ENCODE results near the gene MT1F.
A peak's percentile ranks its signal among the peaks of the same experiment; 100 is the strongest.

- no peak for TF ChIP-seq MYC (IDR thresholded peaks at IDR 0.05; ENCODE audit: insufficient read depth, insufficient read length, insufficient replicate concordance, low read length, severe bottlenecking)
- TF ChIP-seq EZH2 (IDR thresholded peaks at IDR 0.05; ENCODE audit: borderline replicate concordance, control insufficient read depth, low read depth, low read length) = no peak
- no peak for TF ChIP-seq CHD1 (IDR thresholded peaks at IDR 0.05; ENCODE audit: low read depth, low read length)
- no peak for TF ChIP-seq CTCF (IDR thresholded peaks at IDR 0.05 in 2 of 3, conservative IDR thresholded peaks at IDR 0.05 in 1 of 3; ENCODE audit: control insufficient read depth in 2 of 3, extremely low read depth in 1 of 3, insufficient read depth in 1 of 3, low read depth in 3 of 3, low read length in 3 of 3)
- no peak for TF ChIP-seq PRDM15 (CRISPR knock-in tag; IDR thresholded peaks at IDR 0.05)
- TF ChIP-seq MTA3 (IDR thresholded peaks at IDR 0.05; ENCODE audit: borderline replicate concordance, low read length) = peak; percentile 49; the same call in 1 of the 2 replicates
- TF ChIP-seq NFXL1 (IDR thresholded peaks at IDR 0.05; ENCODE audit: borderline replicate concordance) = no peak
- TF ChIP-seq NR2C2 (IDR thresholded peaks at IDR 0.05; ENCODE audit: borderline replicate concordance, control insufficient read depth, insufficient read length, low read depth) = no peak
- no peak for TF ChIP-seq NR2F1 (conservative IDR thresholded peaks at IDR 0.05)
- TF ChIP-seq MAX (IDR thresholded peaks at IDR 0.05; ENCODE audit: low read depth, low read length) = peak; percentile 23; the same call in 1 of the 2 replicates
Measured at GRCh38 chr16:56609463-56609921, 48.3 kb upstream of the MT1F start.

Measured in GM12878 (cell line).